IPS-NIHi7 (cell line): Measurements from ENCODE around the gene GAK.

Experiments used
- DNase-seq: peaks from one replicate; pipeline ENCODE4 v3.0.0; 2012; ENCODE audit warnings: mixed read lengths; ENCODE audit errors: extremely low spot score

The GAK gene

GRCh38 chr4:907691-908425 is 24.3 kb downstream of the GAK start:
- no peak for DNase-seq

DNA sequence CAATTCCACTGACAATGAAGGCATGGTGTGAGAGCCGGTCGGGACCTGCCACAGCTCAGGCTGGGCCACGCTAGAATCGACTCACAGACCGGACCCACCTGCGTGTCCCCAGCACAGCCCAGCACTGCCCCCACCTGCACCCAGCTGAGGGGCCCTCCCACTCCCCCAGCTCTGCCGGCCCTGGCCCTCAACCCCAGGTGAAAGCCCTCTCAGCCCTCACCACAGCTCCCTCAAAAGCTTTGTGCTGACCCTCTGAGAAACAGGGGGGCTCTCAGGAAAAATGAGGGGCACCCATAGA is 25.1 kb downstream of the GAK start:
- DNase-seq = no peak

DNA sequence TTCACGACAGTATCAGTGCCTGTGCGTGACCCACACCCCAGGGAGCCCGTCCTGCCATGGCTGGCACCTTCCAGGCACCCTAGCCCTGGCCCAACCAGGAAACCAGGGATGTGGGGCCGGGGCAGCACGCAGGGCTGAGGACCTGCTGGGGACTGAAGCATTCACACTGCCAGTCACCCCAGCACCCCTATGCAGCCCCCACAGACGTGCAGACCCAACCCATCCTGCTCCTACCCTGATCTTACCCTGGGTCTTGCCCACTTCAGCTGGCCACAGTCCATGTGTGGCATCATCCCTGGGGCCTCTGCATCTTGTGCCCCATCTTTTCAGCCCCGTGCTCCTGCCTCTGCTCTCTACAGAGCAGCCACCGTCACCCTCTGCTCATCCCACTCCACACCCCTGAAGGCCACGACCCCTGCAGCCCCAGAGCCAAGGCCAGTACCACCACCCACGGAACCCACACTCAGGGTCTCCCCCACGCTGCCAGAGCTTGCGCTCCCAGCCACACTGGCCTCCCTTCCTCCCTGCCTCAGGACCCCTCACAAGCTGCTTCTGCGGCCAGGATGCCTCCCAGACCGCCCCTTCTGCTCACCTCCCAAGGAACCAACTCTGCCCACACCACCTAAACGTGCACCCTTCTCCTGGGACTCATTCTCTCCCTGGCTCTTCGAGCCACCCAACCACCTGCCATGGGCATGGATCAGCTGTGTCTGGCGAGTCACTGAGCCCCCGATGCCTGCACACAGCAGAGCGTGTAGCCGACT is 25.6 kb downstream of the GAK start:
- DNase-seq = no peak

DNA sequence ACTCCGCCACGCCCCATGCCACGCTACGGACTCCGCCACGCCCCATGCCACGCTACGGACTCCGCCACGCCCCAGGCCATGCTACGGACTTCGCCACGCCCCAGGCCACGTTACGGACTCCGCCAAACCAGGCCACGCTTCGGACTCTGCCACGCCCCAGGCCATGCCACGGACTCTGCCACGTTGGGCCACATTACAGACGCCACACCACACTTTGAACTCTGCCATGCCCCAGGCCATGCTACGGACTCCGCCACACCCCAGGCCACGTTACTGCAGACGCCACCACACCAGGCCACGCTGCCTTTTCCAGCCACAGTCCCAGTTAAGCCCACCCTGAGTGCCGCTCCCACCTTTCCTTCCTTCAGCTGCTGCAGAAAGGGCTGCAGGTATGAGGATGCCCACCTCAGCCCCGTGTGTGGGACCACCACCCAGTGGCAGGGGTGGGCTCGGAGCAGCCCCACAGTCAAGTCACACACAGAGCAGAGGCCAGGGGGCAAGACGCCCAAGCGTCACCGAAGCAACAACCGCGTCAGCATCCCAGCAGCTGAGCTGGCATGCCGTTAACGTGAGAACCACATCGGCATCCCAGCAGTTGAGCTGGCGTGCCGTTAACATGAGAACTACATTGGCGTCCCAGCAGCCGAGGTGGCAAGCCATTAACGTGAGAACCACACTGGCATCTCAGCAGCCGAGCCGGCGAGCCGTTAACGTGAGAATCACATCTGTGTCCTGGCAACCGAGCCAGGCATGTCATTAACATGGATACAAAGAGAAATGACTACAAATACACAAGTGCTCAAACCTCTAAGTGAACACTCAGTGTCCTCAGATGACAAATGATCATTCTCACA is 26.4 kb downstream of the GAK start:
- no peak for DNase-seq

DNA sequence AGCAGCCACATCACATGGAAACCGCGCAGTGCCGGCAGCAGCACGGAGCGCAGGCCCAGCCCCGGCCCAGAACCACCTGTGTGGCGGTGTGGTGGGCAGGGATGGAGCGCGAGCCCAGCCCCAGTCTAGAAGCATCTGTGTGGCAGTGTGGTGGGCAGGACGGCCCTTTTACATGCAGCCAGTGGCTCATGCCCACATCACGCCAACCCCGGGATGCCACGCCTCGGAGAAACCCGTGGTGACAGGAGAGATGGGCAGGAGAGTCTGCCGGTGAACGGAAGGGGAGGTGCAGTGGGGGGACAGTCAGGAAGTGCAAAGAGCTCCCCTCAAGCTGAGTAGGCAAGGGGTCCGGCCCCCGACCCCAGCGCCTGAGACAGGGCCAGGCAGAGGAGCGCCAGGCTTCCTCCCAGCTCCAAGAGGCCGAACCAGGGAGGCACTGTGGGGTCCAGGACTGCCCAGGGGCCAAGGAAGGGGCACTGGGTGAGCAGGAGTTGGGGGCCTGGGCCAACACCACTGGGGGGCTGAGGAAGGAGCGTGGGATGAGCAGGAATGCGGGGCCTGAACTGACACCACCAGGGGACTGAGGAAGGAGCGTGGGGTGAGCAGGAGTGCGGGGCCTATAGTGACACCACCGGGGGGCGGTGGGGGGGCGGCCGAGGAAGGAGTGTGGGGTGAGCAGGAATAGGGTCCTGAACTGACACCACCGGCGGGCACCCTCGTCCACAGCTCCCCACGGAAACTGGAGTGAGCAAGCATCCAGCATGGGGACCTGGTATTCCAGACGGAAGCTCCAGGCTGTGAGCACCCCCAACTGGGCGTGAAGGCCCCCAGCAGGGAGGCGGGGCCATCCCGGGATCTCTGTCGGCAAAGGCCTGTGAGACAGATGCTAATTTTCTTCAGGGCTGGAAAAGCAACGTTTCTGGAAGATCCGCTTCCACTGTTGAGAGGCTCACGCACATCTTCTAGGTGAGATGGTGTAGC is 28.8 kb downstream of the GAK start:
- DNase-seq = no peak

- no peak for DNase-seq
Measured at GRCh38 chr4:901192-901910, 30.8 kb downstream of the GAK start.

DNA sequence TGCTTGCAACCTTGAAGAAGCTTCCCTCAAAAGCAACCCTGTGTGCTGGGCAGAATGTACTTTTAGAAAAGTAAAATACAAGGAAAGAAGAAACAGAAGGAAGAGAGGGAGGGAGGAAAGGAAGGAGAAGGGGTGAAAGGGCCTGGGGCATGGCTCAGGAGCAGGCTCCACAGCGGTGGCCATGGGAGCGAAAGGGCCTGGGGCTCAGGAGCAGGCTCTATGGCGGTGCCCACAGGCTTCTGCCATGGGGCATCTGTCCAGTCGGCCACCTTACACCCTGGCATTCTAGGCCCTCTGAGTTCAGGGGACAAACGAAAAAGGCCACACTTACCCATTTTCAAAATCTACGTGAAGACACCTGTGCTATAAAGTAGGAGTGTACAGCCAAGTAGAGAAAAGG is 31.4 kb downstream of the GAK start:
- no peak for DNase-seq

DNA sequence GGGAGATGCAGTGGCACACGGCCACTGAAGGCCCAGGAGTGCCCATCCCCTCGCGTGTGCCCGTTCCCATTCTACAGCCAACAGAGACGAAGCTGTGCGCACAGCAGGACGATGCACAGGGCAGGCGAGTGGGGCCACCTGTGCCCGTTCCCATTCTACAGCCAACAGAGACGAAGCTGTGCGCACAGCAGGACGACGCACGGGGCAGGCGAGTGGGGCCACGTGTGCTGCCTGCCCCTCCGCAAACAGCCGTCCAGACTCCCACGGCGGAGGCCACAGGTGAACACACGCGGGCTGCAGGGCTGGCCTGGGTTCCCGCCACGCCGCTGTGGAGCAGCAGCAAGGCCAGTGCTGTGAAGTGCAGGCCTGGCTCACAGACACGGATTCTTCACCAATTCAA is 32.0 kb downstream of the GAK start:
- DNase-seq = no peak

DNA sequence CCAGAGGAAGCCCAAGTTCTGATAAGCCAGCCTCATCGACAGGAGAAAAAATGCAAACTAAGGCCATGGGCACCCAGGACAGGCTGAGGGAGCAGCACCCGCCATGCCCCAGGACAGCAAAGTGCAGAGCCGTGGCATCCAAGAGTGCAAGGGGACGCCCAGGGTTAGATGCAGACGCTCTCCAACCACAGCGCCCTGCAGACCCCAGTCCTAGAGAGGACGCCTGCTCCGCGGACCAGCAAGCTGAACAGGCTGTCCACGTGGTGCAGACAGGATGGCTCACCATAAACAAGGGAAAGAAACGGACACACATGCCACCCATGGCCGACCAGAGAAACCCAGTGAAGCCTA is 32.6 kb downstream of the GAK start:
- DNase-seq = no peak

DNA sequence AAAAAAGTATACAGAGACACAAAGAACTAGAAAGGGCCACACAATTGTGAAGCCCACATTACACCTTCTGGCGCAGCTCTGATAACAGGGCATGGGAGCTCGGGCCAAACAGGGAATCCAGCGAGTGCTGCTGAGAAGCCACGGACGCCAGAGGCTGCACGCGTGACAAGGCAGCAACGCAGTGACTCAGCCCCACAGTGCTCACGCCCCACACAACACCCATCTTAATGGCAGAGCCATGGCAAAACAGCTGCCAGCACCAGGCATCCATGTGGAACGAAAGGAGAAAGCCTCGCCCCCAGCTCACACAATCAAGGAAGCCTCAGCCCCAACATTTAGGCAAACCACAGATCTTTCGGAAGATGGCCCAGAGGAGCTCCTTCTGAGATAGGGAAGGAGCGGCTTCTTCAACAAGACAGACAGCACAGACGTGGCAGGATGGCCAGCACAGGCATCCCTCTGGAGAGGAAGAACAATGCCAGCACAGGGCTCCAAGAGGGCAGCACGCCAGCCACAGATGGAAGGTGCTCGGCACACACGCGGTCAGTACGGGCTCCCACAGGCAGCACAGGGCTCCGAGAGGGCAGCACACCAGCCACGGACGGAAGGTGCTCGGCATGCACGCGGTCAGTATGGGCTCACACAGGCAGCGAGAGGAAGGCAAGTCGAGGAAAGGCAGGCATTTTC is 33.1 kb downstream of the GAK start:
- DNase-seq = no peak

DNA sequence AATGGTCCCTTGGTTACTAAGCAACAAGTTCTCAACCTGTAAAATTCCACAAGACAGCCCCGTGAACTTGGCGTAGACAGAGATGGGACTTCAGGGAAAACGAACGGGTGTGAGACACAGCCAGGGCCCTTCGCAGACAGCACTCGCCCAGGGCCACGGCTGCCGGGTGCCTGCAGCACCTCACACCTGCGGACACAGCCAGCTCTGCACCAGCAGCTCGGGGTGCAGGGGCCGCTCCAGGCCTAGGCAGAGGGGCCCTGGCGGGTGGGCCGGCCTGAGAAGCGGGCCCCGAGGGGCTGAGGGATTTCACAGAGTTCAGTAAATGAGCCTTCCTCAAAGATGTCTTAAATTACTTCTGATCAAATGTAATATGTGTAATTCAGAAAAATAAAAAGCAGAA is 34.0 kb downstream of the GAK start:
- DNase-seq = no peak

- DNase-seq = no peak
Measured at GRCh38 chr4:896630-897029, 35.5 kb downstream of the GAK start.

GRCh38 chr4:896216-896615 is 35.9 kb downstream of the GAK start:
- no peak for DNase-seq

- no peak for DNase-seq
Measured at GRCh38 chr4:895596-895995, 36.5 kb downstream of the GAK start.

GRCh38 chr4:893995-894705 is 38.0 kb downstream of the GAK start:
- DNase-seq = no peak

DNA sequence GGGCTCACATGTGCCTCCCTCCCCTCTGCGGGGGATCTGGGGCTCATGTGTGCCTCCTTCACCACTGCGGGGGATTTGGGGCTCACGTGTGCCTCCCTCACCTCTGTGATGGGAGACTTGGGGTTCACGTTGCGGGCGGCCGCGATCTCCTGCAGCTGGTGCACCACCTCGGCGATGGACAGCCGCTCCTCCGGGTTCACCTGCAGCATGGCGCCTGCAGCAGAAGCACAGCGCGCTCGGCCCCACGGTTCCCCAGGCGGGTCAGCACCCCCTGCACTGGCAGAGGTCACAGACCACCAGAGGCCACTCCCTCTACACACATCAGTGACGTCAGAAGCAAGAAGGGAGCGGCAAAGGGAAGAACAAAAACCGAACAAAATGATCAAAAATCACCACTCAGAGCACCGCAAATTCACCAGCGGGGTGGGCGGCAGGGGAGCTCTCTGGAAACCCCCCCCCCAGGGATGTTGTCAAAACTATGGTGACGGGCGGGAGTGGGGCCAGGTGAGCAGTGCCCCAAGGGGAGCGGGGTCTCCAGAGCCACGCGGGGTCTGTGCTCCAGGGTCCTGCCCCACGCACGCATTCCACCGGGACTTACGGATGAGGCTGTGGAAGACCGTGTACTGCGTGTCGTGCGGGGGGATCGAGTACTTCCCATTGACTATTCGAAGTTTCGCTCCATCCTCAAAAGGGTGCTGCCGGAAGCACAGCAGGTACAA is 38.7 kb downstream of the GAK start:
- DNase-seq = no peak

GRCh38 chr4:892780-893179 is 39.3 kb downstream of the GAK start:
- no peak for DNase-seq

DNA sequence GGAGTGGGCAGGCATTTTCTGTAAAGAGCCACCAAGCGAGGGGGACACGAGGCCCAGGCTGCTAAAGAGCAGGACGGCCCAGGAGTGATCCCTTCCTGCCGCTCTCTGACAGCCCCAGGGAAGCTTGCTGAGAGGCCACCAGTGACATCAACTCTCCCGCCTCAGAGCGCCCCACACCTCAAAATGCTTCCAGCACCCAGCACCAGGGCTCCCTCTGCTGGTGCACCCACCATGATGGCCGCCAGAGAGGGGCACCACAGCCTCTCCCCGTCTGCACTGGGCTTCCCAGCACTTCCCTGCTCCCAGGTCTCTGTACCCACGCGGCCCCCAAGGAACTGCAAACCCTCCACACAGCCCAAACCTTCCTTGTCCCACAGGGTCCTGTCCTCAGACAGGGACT is 40.4 kb downstream of the GAK start:
- peak; percentile 78 for DNase-seq
